Endodermal cell (in vitro differentiated cells): Measurements from ENCODE around the gene PODN. TPM values are rescaled to one million over a fixed set of nuclear protein-coding genes. Genes with fewer than 3 reads are reported as not detected.
A peak's percentile ranks its signal among the peaks of the same experiment; 100 is the strongest.

Experiments used
- DNase-seq: peaks from one replicate; pipeline ENCODE4 v3.0.0-alpha.2; 2017
- H3K27ac ChIP-seq: 2 replicates; pipeline ENCODE4 v1.5.1; 2013; ENCODE audit warnings: mild to moderate bottlenecking, low read depth, low read length, moderate library complexity
- H3K27me3 ChIP-seq: 2 replicates; pipeline ENCODE4 v1.6.1; 2013; ENCODE audit warnings: mild to moderate bottlenecking, low read length, moderate library complexity; ENCODE audit not compliant: insufficient read depth, control insufficient read depth, poor library complexity, severe bottlenecking
- H3K36me3 ChIP-seq: 2 replicates; pipeline ENCODE4 v1.7.0; 2013; ENCODE audit warnings: mild to moderate bottlenecking, low read length, moderate library complexity; ENCODE audit not compliant: control insufficient read depth, insufficient read depth
- H3K4me1 ChIP-seq: one replicate; pipeline ENCODE4 v1.7.0; 2013; ENCODE audit warnings: low read length; ENCODE audit not compliant: control insufficient read depth, insufficient read depth
- H3K4me3 ChIP-seq: 2 replicates; pipeline ENCODE4 v1.5.1; 2013; ENCODE audit warnings: mild to moderate bottlenecking, low read length, moderate library complexity
- H3K9ac ChIP-seq: 2 replicates; pipeline ENCODE4 v1.6.1; 2013; ENCODE audit warnings: mild to moderate bottlenecking, low read length, moderate library complexity; ENCODE audit not compliant: poor library complexity, severe bottlenecking; ENCODE audit errors: extremely low read depth
- H3K9me3 ChIP-seq: 2 replicates; pipeline ENCODE4 v1.6.1; 2013; ENCODE audit warnings: mild to moderate bottlenecking, low read length, moderate library complexity; ENCODE audit not compliant: control insufficient read depth
- H3K27ac Mint-ChIP-seq: 2 replicates; pipeline ENCODE4 v1.8.0; 2020; ENCODE audit warnings: mixed read lengths
- H3K27me3 Mint-ChIP-seq: 2 replicates; pipeline ENCODE4 v1.8.0; 2021; ENCODE audit warnings: mild to moderate bottlenecking, mixed read lengths; ENCODE audit not compliant: insufficient read depth
- H3K36me3 Mint-ChIP-seq: 2 replicates; pipeline ENCODE4 v1.8.0; 2020; ENCODE audit warnings: low read depth, mixed read lengths
- H3K4me1 Mint-ChIP-seq: 2 replicates; pipeline ENCODE4 v1.8.0; 2020; ENCODE audit warnings: mixed read lengths
- H3K4me3 Mint-ChIP-seq: 2 replicates; pipeline ENCODE4 v1.8.0; 2020; ENCODE audit warnings: mild to moderate bottlenecking, moderate library complexity, mixed read lengths
- H3K9me3 Mint-ChIP-seq: 2 replicates; pipeline ENCODE4 v1.8.0; 2020; ENCODE audit warnings: mild to moderate bottlenecking, mixed read lengths
- CTCF ChIP-seq: fragments of 200-600 bp; sonication (generic); conservative IDR thresholded peaks from 2 replicates; pipeline ENCODE4 v1.5.0; 2021; ENCODE audit warnings: antibody characterized with exemption, mild to moderate bottlenecking
- WGBS, 2 experiments: methylation state at CpG; one replicate each; pipeline versions ENCODE4 v1.1.5 to v1.1.7; 2013; ENCODE audit warnings: missing lambda C conversion rate in 2 of 2, mixed read lengths in 1 of 2; ENCODE audit not compliant: insufficient coverage in 1 of 2, insufficient read length in 1 of 2; 5-methylcytosine and 5-hydroxymethylcytosine counted together
- total RNA-seq, 2 donors: library from RNA; stranded (reverse); fragmentation: NEBNext Ultra II Directional in 1 of 2; extraction: Animal tissue kit (Norgen Biotek cat#: 25700) in 1 of 2; gene quantifications; 2 replicates in 1 of 2; 3 replicates in 1 of 2; pipeline ENCODE4 v1.2.1, GENCODE V29; 2021

Gene PODN
- total RNA-seq, 2 donors from 2014 or later = 3.0 to 3.6 TPM

- H3K4me3 Mint-ChIP-seq = no peak overlapping the region
- no peak overlapping the region for H3K27ac ChIP-seq
- no peak overlapping the region for H3K9ac ChIP-seq
- no peaks in the 10 kb centered on the region for H3K9me3 Mint-ChIP-seq
- no peaks in the 10 kb centered on the region for H3K27me3 ChIP-seq
- 75 to 86% methylated on average over 1 of the region's 1 CpG for WGBS, 2 experiments
- no peaks in the 10 kb centered on the region for H3K9me3 ChIP-seq
- H3K4me3 ChIP-seq = no peak overlapping the region
- no peaks in the 10 kb centered on the region for H3K4me1 Mint-ChIP-seq
- H3K36me3 ChIP-seq = no peaks in the 10 kb centered on the region
- H3K4me1 ChIP-seq = no peaks in the 10 kb centered on the region
- H3K36me3 Mint-ChIP-seq = peaks cover 2% of the 10 kb centered on the region
- TF ChIP-seq CTCF = peak; percentile 59
- no peaks in the 10 kb centered on the region for H3K27me3 Mint-ChIP-seq
- H3K27ac Mint-ChIP-seq = no peak overlapping the region
- no peak for DNase-seq
Measured at GRCh38 chr1:53022179-53022578, 39.8 kb upstream of the PODN start.

GRCh38 chr1:53023546-53023945 is 38.5 kb upstream of the PODN start:
- Histone ChIP-seq H3K9me3 (no peaks in the 10 kb centered on the region), H3K27me3 (no peaks in the 10 kb centered on the region), H3K4me1 (no peaks in the 10 kb centered on the region), H3K4me3 (no peak overlapping the region), H3K9ac (no peak overlapping the region), H3K27ac (no peak overlapping the region), H3K36me3 (no peaks in the 10 kb centered on the region)
- Mint-ChIP-seq H3K9me3 (no peaks in the 10 kb centered on the region), H3K4me1 (no peaks in the 10 kb centered on the region), H3K4me3 (no peak overlapping the region), H3K27me3 (no peaks in the 10 kb centered on the region), H3K36me3 (peaks cover 2% of the 10 kb centered on the region), H3K27ac (no peak overlapping the region)
- no peak for TF ChIP-seq CTCF
- no peak for DNase-seq
- 90 to 100% methylated on average over 1 to 3 of the region's 3 CpGs for WGBS, 2 experiments

GRCh38 chr1:53024117-53024516 is 37.9 kb upstream of the PODN start:
- Mint-ChIP-seq H3K9me3 (no peaks in the 10 kb centered on the region), H3K27me3 (no peaks in the 10 kb centered on the region), H3K27ac (no peak overlapping the region), H3K4me3 (no peak overlapping the region), H3K4me1 (no peaks in the 10 kb centered on the region), H3K36me3 (peaks cover 2% of the 10 kb centered on the region)
- H3K9ac ChIP-seq = no peak overlapping the region
- no peak for DNase-seq
- no peak overlapping the region for H3K4me3 ChIP-seq
- H3K27me3 ChIP-seq = no peaks in the 10 kb centered on the region
- TF ChIP-seq CTCF = no peak
- peaks cover under 1% of the 10 kb centered on the region for H3K36me3 ChIP-seq
- H3K4me1 ChIP-seq = no peaks in the 10 kb centered on the region
- H3K9me3 ChIP-seq = no peaks in the 10 kb centered on the region
- H3K27ac ChIP-seq = no peak overlapping the region
